Urothelium cell line (cell line): ENCODE results near the gene RPL27A.
A peak's percentile ranks its signal among the peaks of the same experiment; 100 is the strongest.

Experiments used
- DNase-seq: peaks from one replicate; pipeline ENCODE4 v3.0.0; 2011; ENCODE audit warnings: low spot score, mixed read lengths
- FAIRE-seq: peaks from 2 replicates; lab custom pipeline; 2011; peaks lifted over from hg19 to GRCh38; lab: Jason Lieb, UNC

Gene RPL27A

DNA sequence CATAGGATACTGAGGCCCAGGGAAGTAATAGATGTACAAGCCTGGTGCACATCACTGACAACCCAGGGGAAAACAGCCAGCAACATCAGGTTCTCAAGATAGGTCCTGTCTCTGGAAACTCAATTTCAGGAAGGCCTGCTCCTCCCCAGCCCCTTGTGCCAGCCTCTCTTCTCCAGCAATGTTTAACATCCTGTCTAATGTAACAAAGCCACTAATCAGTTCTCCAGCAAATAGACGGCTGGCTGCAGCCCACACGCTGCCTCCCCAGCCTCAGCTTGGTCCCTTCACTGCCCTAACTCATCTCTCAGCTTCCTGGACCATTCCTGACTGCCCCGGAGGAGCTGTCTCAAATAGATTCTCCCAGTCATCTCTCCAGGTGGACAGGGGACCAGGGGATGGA lies 37.8 kb downstream of the RPL27A start:
- no peak for DNase-seq
- no peak for FAIRE-seq

GRCh38 chr11:8720868-8721608 lies 38.4 kb downstream of the RPL27A start:
- FAIRE-seq (no peak), DNase-seq (no peak)

- DNase-seq (no peak), FAIRE-seq (no peak)
Measured at GRCh38 chr11:8721609-8722500, 39.3 kb downstream of the RPL27A start.

GRCh38 chr11:8722809-8723208 lies 40.2 kb downstream of the RPL27A start:
- no peak for DNase-seq
- FAIRE-seq = no peak

- DNase-seq (no peak), FAIRE-seq (no peak)
Measured at GRCh38 chr11:8723711-8724110, 41.1 kb downstream of the RPL27A start.

- DNase-seq (no peak), FAIRE-seq (no peak)
Measured at GRCh38 chr11:8724682-8725081, 42.1 kb downstream of the RPL27A start.

- DNase-seq (no peak), FAIRE-seq (no peak)
Measured at GRCh38 chr11:8726395-8726794, 43.8 kb downstream of the RPL27A start.

GRCh38 chr11:8728563-8728962 lies 46.0 kb downstream of the RPL27A start:
- DNase-seq (peak; percentile 45), FAIRE-seq (no peak)

DNA sequence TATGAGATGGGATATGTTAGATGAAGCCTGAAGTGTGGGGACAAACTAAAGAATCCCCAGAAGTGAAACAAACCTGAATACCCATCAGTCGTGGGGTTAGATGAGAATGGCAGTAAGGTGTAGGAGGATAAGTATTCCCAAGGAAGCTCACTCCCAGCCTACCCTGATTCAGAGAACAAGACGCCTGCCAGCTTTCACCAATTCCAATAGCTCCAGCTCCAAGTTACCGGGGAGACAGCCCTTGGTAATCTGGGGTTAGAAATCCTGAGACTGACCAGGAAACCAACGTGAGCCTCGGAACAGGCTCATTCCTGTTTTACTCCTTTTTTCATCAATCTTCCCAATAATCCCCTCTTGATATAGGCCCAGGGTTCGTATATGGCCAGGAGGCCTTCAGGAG lies 46.5 kb downstream of the RPL27A start:
- no peak for DNase-seq
- FAIRE-seq = no peak

GRCh38 chr11:8729837-8730696 lies 47.5 kb downstream of the RPL27A start:
- FAIRE-seq (no peak), DNase-seq (no peak)

DNA sequence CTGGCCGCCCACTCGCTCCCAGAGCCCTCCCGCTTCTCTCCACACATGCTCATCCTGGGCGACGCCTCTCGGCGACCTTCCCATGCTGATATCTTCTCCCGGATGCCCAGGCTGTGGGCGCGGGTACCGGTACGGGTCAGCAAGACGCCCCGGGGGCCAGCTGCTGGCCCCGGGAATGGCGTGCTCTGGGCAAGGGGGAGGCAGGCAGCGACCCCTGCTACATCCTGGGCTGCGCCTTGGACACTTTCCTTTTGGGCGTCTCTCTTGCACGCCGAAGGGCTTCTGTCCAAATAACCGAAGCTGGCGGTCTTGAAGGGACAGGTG lies 48.1 kb downstream of the RPL27A start:
- FAIRE-seq (no peak), DNase-seq (no peak)

DNA sequence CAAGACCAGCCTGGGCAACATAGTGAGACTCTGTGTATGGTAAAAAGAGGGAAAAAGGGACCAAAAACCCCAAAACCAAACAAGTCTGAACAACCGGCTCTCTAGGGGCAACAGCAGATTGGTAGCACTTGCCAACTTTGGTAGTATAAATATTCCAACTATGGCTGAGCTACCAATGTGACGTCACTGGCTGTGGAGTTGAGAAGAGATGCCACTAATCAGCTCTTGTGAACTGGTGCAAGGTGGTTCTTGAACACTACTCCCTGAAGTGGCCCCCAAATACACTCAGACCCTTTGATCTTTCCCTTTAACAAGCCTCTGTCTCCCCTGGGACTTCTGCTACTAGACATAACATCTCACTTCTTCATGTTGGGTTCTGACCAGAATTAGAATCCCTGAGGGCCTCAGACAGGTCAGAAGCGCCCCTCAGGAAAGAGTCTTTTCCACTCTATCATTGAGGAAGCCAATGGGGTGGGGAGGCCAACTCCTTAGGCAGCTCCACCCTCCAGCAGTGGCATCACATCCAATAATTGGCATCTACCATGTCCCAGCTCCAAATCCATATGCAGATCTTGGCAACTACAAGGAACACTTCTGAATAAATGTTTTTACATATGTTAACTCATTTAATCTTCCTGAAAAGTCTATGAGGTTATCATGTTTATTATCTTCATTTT lies 49.2 kb downstream of the RPL27A start:
- FAIRE-seq (no peak), DNase-seq (no peak)

DNA sequence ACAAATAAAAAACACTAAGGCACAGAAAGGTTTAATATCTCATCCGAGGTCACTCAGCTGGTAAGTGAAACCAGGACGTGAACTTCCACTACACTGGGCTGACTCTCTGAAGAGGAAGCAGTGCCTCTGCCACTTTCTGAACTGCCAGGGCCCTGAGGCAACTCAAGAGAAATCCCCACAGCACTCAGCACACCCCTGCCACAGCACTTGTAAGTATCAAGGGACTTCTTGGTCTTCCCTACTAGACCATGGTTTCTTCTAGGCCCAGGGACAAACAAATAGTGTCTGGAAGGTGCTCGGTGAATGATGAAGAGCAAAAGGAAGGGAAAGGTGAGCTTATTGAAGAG lies 49.7 kb downstream of the RPL27A start:
- FAIRE-seq (no peak), DNase-seq (no peak)

- no peak for DNase-seq
- no peak for FAIRE-seq
Measured at GRCh38 chr11:8732748-8733241, 50.2 kb downstream of the RPL27A start.

- DNase-seq (no peak), FAIRE-seq (no peak)
Measured at GRCh38 chr11:8733852-8734251, 51.3 kb downstream of the RPL27A start.

- no peak for DNase-seq
- FAIRE-seq = no peak
Measured at GRCh38 chr11:8735094-8735493, 52.5 kb downstream of the RPL27A start.

- FAIRE-seq (no peak), DNase-seq (no peak)
Measured at GRCh38 chr11:8739309-8739793, 56.8 kb downstream of the RPL27A start.
